ENCODE data around the gene HACD1.
A peak's percentile ranks its signal among the peaks of the same experiment; 100 is the strongest.

The HACD1 gene

GRCh38 chr10:17648243-17649035 is 31.3 kb upstream of the HACD1 start:
- no peak overlapping the region for H3K4me3 ChIP-seq (ENCODE audit: low read length)
- TF ChIP-seq EZH2phosphoT487 (IDR thresholded peaks at IDR 0.05; ENCODE audit: borderline replicate concordance, low read length), result no peak
- no peak overlapping the region for H3K4me2 ChIP-seq (ENCODE audit: low read length)
- H4K20me1 ChIP-seq (ENCODE audit: control insufficient read depth, insufficient read depth, low read depth, low read length), result no peaks in the 10 kb centered on the region
- no peak overlapping the region for H3K27ac ChIP-seq (ENCODE audit: low read depth, low read length)
- no peaks in the 10 kb centered on the region for H3F3A ChIP-seq (ENCODE audit: control insufficient read depth, insufficient read depth)
- peaks cover 96% of the 10 kb centered on the region for H3K79me2 ChIP-seq (ENCODE audit: control insufficient read depth, low read length)
- peaks cover 31% of the 10 kb centered on the region for H3K36me3 ChIP-seq (ENCODE audit: control insufficient read depth, low read length)
- H3K27me3 ChIP-seq (ENCODE audit: control insufficient read depth, low read length), result no peaks in the 10 kb centered on the region
- H3K9me2 ChIP-seq (replicated peaks; ENCODE audit: control insufficient read depth, low read length), result no peaks in the 10 kb centered on the region
- H3K9me3 ChIP-seq (ENCODE audit: control insufficient read depth, insufficient read depth, low read length), result no peaks in the 10 kb centered on the region; the same call in 1 of the 2 replicates
- H3K4me1 ChIP-seq (ENCODE audit: control insufficient read depth, low read length), result peaks cover 12% of the 10 kb centered on the region

GRCh38 chr10:17647326-17647725 is 30.2 kb upstream of the HACD1 start:
- Histone ChIP-seq H3K4me2 (ENCODE audit: low read length) (no peak overlapping the region), H3K27ac (ENCODE audit: low read depth, low read length) (no peak overlapping the region), H4K20me1 (ENCODE audit: control insufficient read depth, insufficient read depth, low read depth, low read length) (peaks cover 5% of the 10 kb centered on the region; the same call in 1 of the 2 replicates), H3K36me3 (ENCODE audit: control insufficient read depth, low read length) (peaks cover 29% of the 10 kb centered on the region), H3K27me3 (ENCODE audit: control insufficient read depth, low read length) (no peaks in the 10 kb centered on the region), H3K9me2 (replicated peaks; ENCODE audit: control insufficient read depth, low read length) (no peaks in the 10 kb centered on the region), H3F3A (ENCODE audit: control insufficient read depth, insufficient read depth) (no peaks in the 10 kb centered on the region), H3K79me2 (ENCODE audit: control insufficient read depth, low read length) (peaks cover 96% of the 10 kb centered on the region), H3K4me1 (ENCODE audit: control insufficient read depth, low read length) (peaks cover 19% of the 10 kb centered on the region), H3K9me3 (ENCODE audit: control insufficient read depth, insufficient read depth, low read length) (no peaks in the 10 kb centered on the region), H3K4me3 (ENCODE audit: low read length) (no peak overlapping the region)
- TF ChIP-seq EZH2phosphoT487 (IDR thresholded peaks at IDR 0.05; ENCODE audit: borderline replicate concordance, low read length), result no peak
- TF ChIP-seq, protein P1, sequence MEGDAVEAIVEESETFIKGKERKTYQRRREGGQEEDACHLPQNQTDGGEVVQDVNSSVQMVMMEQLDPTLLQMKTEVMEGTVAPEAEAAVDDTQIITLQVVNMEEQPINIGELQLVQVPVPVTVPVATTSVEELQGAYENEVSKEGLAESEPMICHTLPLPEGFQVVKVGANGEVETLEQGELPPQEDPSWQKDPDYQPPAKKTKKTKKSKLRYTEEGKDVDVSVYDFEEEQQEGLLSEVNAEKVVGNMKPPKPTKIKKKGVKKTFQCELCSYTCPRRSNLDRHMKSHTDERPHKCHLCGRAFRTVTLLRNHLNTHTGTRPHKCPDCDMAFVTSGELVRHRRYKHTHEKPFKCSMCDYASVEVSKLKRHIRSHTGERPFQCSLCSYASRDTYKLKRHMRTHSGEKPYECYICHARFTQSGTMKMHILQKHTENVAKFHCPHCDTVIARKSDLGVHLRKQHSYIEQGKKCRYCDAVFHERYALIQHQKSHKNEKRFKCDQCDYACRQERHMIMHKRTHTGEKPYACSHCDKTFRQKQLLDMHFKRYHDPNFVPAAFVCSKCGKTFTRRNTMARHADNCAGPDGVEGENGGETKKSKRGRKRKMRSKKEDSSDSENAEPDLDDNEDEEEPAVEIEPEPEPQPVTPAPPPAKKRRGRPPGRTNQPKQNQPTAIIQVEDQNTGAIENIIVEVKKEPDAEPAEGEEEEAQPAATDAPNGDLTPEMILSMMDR (IDR thresholded peaks at IDR 0.05; ENCODE audit: low read depth, low read length, poor library complexity, severe bottlenecking), result no peak

DNA sequence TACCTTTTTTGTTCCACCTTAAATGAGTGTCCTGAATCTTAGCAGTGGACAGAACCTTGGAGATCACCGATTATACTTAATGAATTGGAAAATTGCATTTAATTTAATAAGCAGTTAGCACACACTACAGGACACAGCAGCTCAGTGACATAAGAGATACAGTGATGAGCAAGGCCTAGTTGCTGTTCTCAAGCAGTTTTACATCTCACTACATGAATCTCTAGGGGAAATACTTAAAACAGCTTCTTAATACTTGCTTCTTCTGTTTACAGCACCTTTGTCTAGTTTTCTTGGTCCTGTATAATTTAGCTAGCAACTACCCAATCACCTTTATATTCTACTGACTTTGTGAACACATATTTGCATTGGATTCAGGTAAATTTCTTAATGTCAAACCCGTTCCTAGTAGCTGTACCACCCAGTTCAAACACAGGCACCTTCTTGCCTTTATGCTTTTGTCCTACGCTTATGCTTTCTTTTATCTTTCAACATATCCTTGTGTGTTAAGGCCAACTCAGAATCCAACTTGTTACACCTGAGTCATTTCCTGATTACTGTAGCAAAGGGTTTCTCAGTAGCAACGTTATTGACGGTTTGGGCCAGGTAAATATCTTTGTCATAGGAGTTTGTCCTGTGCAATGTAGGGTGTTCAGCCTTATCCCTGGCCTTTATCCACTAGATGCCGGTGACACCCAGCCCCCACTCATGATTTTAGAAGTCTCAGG is 28.6 kb upstream of the HACD1 start:
- TF ChIP-seq, protein P1 (IDR thresholded peaks at IDR 0.05; ENCODE audit: low read depth, low read length, poor library complexity, severe bottlenecking), result no peak
- no peak for TF ChIP-seq EZH2phosphoT487 (IDR thresholded peaks at IDR 0.05; ENCODE audit: borderline replicate concordance, low read length)
- Histone ChIP-seq H3K27ac (ENCODE audit: low read depth, low read length) (no peak overlapping the region), H3K4me3 (ENCODE audit: low read length) (peak overlapping the region; percentile 100), H3K4me2 (ENCODE audit: low read length) (peak overlapping the region; percentile 88), H3K4me1 (ENCODE audit: control insufficient read depth, low read length) (peaks cover 26% of the 10 kb centered on the region), H3K79me2 (ENCODE audit: control insufficient read depth, low read length) (peaks cover 90% of the 10 kb centered on the region), H3K36me3 (ENCODE audit: control insufficient read depth, low read length) (peaks cover 27% of the 10 kb centered on the region), H3K9me3 (ENCODE audit: control insufficient read depth, insufficient read depth, low read length) (no peaks in the 10 kb centered on the region), H3K9me2 (replicated peaks; ENCODE audit: control insufficient read depth, low read length) (no peaks in the 10 kb centered on the region), H4K20me1 (ENCODE audit: control insufficient read depth, insufficient read depth, low read depth, low read length) (peaks cover 7% of the 10 kb centered on the region; the same call in 1 of the 2 replicates), H3K27me3 (ENCODE audit: control insufficient read depth, low read length) (no peaks in the 10 kb centered on the region), H3F3A (ENCODE audit: control insufficient read depth, insufficient read depth) (no peaks in the 10 kb centered on the region)

All from DOHH2 (cell line).